ENCODE results near the gene CAPN6. TPM values are rescaled to one million over a fixed set of nuclear protein-coding genes. Genes with fewer than 3 reads are reported as not detected.

CAPN6 gene
- total RNA-seq, 6 experiments from 2014 or later, result not detected

DNA sequence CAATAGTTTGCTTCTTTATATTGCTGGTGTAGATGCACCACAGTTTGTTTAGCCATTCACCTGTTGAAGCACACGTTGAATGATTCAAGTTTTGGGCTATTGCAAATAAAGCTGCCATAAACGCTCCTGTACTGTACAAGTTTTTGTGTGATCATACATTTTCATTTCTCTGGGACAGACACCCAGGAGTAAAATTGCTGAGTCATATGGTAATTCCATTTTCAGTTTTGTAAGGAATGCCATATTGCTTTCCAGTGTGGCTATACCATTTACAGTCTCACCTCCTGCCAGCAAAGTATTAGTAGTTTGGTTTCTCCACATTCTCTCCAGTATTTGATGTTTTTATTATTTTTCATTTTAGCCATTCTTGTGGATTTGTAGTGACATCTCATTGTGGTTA, 32.0 kb upstream of the CAPN6 start:
- H3K4me3 Mint-ChIP-seq, result no peak overlapping the region
- H3K27me3 Mint-ChIP-seq (ENCODE audit: insufficient read depth), result no peaks in the 10 kb centered on the region
- peaks cover 5% of the 10 kb centered on the region; the same call in 1 of the 2 replicates for H3K9me3 Mint-ChIP-seq
- no peak overlapping the region for H3K27ac Mint-ChIP-seq
- no peaks in the 10 kb centered on the region for H3K4me1 Mint-ChIP-seq (ENCODE audit: low read depth)
- TF ChIP-seq, protein P1, sequence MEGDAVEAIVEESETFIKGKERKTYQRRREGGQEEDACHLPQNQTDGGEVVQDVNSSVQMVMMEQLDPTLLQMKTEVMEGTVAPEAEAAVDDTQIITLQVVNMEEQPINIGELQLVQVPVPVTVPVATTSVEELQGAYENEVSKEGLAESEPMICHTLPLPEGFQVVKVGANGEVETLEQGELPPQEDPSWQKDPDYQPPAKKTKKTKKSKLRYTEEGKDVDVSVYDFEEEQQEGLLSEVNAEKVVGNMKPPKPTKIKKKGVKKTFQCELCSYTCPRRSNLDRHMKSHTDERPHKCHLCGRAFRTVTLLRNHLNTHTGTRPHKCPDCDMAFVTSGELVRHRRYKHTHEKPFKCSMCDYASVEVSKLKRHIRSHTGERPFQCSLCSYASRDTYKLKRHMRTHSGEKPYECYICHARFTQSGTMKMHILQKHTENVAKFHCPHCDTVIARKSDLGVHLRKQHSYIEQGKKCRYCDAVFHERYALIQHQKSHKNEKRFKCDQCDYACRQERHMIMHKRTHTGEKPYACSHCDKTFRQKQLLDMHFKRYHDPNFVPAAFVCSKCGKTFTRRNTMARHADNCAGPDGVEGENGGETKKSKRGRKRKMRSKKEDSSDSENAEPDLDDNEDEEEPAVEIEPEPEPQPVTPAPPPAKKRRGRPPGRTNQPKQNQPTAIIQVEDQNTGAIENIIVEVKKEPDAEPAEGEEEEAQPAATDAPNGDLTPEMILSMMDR (IDR thresholded peaks at IDR 0.05), result no peak
- no peak for DNase-seq
- no peaks in the 10 kb centered on the region for H3K36me3 Mint-ChIP-seq (ENCODE audit: low read depth)

DNA sequence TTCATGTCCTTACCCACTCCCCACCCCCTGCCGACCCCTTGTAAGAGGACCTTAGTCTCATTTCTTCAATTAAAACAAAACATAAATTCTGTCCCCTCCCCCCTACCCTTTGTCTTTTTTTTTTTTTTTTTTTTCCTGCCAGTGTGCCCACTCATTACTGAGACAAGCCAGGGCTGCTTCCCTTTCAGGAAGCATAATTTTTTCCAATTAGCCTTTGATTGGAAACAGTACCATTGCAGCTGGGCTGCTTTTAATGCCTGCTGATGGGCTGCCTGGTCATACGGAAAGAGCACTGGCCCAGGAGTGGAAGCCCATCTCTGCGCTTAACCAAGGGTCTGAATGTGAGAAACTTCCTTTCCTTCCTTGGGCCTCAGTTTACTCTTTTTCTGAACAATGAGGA, 18.6 kb upstream of the CAPN6 start:
- Mint-ChIP-seq H3K36me3 (ENCODE audit: low read depth) (no peaks in the 10 kb centered on the region), H3K4me3 (no peak overlapping the region), H3K27ac (no peak overlapping the region), H3K27me3 (ENCODE audit: insufficient read depth) (no peaks in the 10 kb centered on the region), H3K4me1 (ENCODE audit: low read depth) (no peaks in the 10 kb centered on the region), H3K9me3 (peaks cover 13% of the 10 kb centered on the region; the same call in 1 of the 2 replicates)
- TF ChIP-seq, protein P1 (IDR thresholded peaks at IDR 0.05), result no peak
- DNase-seq, result no peak

DNA sequence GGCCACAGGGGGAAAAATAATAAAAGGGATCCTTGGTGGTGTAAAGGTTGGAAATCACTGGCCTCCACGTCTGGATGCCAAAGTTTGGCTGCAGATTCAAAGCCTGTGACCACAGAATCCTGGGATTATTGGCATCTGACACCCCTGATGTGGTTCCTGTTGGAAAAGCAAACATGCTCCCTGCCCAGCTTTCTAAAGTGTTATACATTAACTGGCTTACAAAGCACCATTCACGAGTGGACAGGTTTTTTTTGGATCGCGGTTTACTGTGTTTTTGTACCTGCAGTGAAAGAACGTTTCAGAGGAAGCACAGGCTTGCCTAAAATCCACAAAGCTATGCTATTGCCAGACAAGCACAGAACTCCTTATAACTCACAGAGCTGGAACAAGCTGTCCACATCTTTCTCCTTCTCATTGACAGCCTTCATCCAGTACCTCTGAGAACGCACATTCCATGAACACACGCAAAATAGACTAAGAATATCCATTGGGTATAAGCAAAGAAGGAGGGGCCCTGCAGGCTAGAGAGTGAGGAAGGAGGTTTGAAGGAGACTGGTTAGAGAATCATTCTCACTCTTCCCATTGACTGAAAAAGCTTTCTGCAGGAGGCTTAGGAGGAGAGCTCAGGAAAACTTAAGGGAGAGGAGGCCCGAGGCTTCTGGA, 14.5 kb upstream of the CAPN6 start:
- Mint-ChIP-seq H3K27me3 (ENCODE audit: insufficient read depth) (no peaks in the 10 kb centered on the region), H3K4me3 (no peak overlapping the region), H3K9me3 (peaks cover 14% of the 10 kb centered on the region; the same call in 1 of the 2 replicates), H3K4me1 (ENCODE audit: low read depth) (no peaks in the 10 kb centered on the region), H3K27ac (no peak overlapping the region), H3K36me3 (ENCODE audit: low read depth) (no peaks in the 10 kb centered on the region)
- TF ChIP-seq, protein P1 (IDR thresholded peaks at IDR 0.05), result no peak
- DNase-seq, result no peak

DNA sequence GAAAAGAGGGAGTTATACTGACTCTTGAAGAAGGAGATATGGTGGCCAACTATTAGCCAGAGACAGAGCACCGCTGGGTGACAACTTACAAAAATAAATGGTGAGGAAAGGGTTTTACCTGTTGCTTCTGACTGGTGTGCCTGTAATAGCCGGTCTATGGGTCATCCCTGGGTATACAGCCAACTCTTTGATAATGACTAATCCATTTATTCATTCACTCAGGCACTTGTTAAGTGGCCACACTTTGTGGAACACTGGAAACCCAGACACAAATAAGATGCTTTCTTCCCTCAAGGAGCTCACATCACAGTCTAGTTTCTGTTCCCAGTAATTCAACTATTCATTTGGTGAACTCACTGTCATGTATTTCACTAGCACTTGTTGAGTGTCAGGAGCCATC, 13.2 kb upstream of the CAPN6 start:
- Mint-ChIP-seq H3K27ac (no peak overlapping the region), H3K36me3 (ENCODE audit: low read depth) (no peaks in the 10 kb centered on the region), H3K27me3 (ENCODE audit: insufficient read depth) (no peaks in the 10 kb centered on the region), H3K9me3 (peaks cover 19% of the 10 kb centered on the region; the same call in 1 of the 2 replicates), H3K4me3 (no peak overlapping the region), H3K4me1 (ENCODE audit: low read depth) (no peaks in the 10 kb centered on the region)
- TF ChIP-seq, protein P1 (IDR thresholded peaks at IDR 0.05), result no peak
- no peak for DNase-seq

DNA sequence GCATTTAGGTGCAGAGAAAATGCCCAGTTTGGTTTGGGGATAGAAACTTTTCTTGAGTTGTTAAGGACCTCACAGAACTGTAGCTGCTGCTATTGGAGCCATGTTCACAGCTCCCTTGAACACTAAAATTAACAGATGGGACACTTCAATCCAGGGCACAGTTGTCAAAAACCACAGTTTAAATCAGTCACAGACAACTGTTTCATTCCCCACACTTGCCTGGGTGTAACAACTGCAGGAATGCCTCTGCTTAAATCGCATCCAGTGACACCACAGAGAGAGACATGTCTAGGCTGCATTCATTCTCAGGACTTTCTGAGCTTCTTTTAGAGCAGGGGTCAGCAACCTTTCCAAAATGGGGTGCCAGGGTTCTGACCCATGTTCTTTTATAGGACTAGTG, 12.7 kb upstream of the CAPN6 start:
- Mint-ChIP-seq H3K27me3 (ENCODE audit: insufficient read depth) (no peaks in the 10 kb centered on the region), H3K27ac (no peak overlapping the region)

More for the DNA sequence above, 12.7 kb upstream of the CAPN6 start:
- H3K4me1 Mint-ChIP-seq (ENCODE audit: low read depth), result no peaks in the 10 kb centered on the region
- no peak overlapping the region for H3K4me3 Mint-ChIP-seq
- no peak for DNase-seq
- H3K9me3 Mint-ChIP-seq, result peaks cover 19% of the 10 kb centered on the region; the same call in 1 of the 2 replicates
- TF ChIP-seq, protein P1 (IDR thresholded peaks at IDR 0.05), result no peak
- H3K36me3 Mint-ChIP-seq (ENCODE audit: low read depth), result no peaks in the 10 kb centered on the region
